Dendritic cell treated with granulocyte-macrophage colony-stimulating factor and Interleukin-4, amounts not matched to agents 40 ng/mL and 50 ng/mL, for 4 days (primary cell): Measurements from ENCODE around the gene NDUFB4.
"Not testable (repeated sequence)": the region's sequence is repeated elsewhere in the genome, so short reads cannot be mapped to it uniquely, and the experiment has no call there.

Experiments used
- H3K27ac Mint-ChIP-seq: one replicate; pipeline ENCODE4 v1.8.0; 2022; ENCODE audit warnings: mild to moderate bottlenecking, mixed read lengths
- H3K27me3 Mint-ChIP-seq: one replicate; pipeline ENCODE4 v1.8.0; 2022; ENCODE audit warnings: mild to moderate bottlenecking, mixed read lengths
- H3K36me3 Mint-ChIP-seq: one replicate; pipeline ENCODE4 v1.8.0; 2022; ENCODE audit warnings: low read depth, mixed read lengths
- H3K4me1 Mint-ChIP-seq: one replicate; pipeline ENCODE4 v1.8.0; 2022; ENCODE audit warnings: low read depth, mixed read lengths
- H3K4me3 Mint-ChIP-seq: one replicate; pipeline ENCODE4 v1.8.0; 2022; ENCODE audit warnings: mild to moderate bottlenecking, moderate library complexity, mixed read lengths
- H3K9me3 Mint-ChIP-seq: one replicate; pipeline ENCODE4 v1.8.0; 2022; ENCODE audit warnings: mixed read lengths
- intact Hi-C: fragments of 100-400 bp; cut with micrococcal nuclease; formaldehyde crosslinking; loops from one replicate; pipeline ENCODE4 v1.15.0; 2022

Gene NDUFB4

DNA sequence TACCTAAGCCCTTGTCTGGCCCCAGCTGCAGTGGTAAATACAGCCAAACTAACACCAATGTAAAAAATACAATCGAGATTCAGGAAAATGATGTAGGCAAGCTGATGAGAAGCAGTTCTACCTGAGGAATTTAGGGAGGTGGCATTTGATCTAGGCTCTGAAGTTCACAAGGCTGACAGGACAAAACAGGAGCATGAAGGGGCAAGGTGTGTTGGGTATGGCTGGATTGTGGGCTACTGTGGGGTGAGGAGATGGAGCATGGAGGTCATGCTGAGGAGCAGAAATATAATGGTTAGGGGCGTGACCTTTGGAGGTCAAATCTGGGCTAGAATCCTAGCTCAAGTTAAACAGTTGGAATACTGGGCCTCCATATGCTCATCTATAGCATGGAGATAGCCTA, 6.5 kb downstream of the NDUFB4 start:
- Mint-ChIP-seq H3K27ac (no peak overlapping the region), H3K9me3 (no peaks in the 10 kb centered on the region), H3K27me3 (no peaks in the 10 kb centered on the region), H3K4me1 (peaks cover 5% of the 10 kb centered on the region), H3K4me3 (no peak overlapping the region), H3K36me3 (no peaks in the 10 kb centered on the region)
- intact Hi-C loops, result no loop called here

- H3K27ac Mint-ChIP-seq, result no peak overlapping the region
- no peak overlapping the region for H3K4me3 Mint-ChIP-seq
- no peaks in the 10 kb centered on the region for H3K36me3 Mint-ChIP-seq
- H3K4me1 Mint-ChIP-seq, result peaks cover 5% of the 10 kb centered on the region
- intact Hi-C loops, result no loop called here
- no peaks in the 10 kb centered on the region for H3K9me3 Mint-ChIP-seq
- H3K27me3 Mint-ChIP-seq, result no peaks in the 10 kb centered on the region
Observed at GRCh38 chr3:120604382-120604781, 8.2 kb downstream of the NDUFB4 start.

DNA sequence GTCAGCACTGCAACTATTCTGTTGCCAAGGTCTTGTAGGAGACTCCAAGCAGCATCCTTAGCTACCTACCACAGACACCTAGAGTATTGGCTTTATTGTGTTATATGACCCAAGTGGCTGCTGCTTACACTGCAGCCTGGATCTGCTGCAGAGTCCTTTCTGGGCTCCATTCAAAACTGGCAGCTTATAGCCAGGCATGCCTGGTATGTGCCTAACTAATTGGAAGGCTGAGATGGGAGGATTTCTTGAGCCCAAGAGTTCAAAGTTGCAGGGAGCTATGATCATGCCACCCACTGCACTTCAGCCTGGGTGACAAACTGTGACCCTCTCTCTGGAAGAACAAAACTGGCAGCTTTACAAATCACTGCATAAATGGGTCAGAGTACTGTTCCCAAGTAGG, 8.6 kb downstream of the NDUFB4 start:
- Mint-ChIP-seq H3K4me1 (peaks cover 5% of the 10 kb centered on the region), H3K4me3 (no peak overlapping the region), H3K27ac (no peak overlapping the region), H3K9me3 (no peaks in the 10 kb centered on the region), H3K36me3 (no peaks in the 10 kb centered on the region), H3K27me3 (no peaks in the 10 kb centered on the region)
- intact Hi-C loops, result no loop called here

GRCh38 chr3:120608506-120608905, 12.4 kb downstream of the NDUFB4 start:
- Mint-ChIP-seq H3K27me3 (no peaks in the 10 kb centered on the region), H3K9me3 (no peaks in the 10 kb centered on the region), H3K4me3 (no peak overlapping the region), H3K27ac (no peak overlapping the region), H3K4me1 (no peaks in the 10 kb centered on the region), H3K36me3 (no peaks in the 10 kb centered on the region)
- intact Hi-C loops, result no loop called here

DNA sequence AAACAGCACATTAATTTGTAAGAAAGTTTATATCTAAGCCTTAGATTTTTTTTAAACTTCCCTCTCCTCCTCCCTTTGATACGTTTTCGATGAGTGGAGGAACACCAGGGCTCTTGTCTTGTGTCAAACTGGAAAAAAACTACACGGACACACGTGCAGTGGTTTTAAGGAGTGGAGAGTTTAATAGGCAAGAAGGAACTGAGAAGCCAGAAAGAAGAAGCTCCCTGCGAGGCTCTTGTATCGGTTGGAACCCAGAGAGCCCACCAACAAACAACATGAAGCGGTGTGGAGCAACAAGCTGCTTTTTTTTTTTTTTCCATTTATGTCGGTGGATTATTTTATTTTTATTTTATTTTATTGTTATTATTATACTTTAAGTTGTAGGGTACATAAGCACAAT, 18.6 kb downstream of the NDUFB4 start:
- Mint-ChIP-seq H3K4me1 (peaks cover 24% of the 10 kb centered on the region), H3K27me3 (no peaks in the 10 kb centered on the region), H3K9me3 (no peaks in the 10 kb centered on the region), H3K4me3 (no peak overlapping the region), H3K36me3 (no peaks in the 10 kb centered on the region), H3K27ac (peak overlapping the region; percentile 60)
- intact Hi-C loops, result no loop called here

GRCh38 chr3:120615847-120616609, 19.9 kb downstream of the NDUFB4 start:
- intact Hi-C loops, result no loop called here
- Mint-ChIP-seq H3K9me3 (no peaks in the 10 kb centered on the region), H3K4me3 (no peak overlapping the region), H3K27ac (peak overlapping the region; percentile 60), H3K27me3 (no peaks in the 10 kb centered on the region), H3K4me1 (peaks cover 24% of the 10 kb centered on the region), H3K36me3 (no peaks in the 10 kb centered on the region)

- H3K36me3 Mint-ChIP-seq, intact Hi-C loops, H3K27ac Mint-ChIP-seq, H3K4me3 Mint-ChIP-seq, H3K9me3 Mint-ChIP-seq, H3K27me3 Mint-ChIP-seq: not testable (repeated sequence)
- H3K4me1 Mint-ChIP-seq, result peaks cover 24% of the 10 kb centered on the region
Observed at GRCh38 chr3:120616745-120617144, 20.6 kb downstream of the NDUFB4 start.

GRCh38 chr3:120622457-120622856, 26.3 kb downstream of the NDUFB4 start:
- Mint-ChIP-seq H3K27me3 (no peaks in the 10 kb centered on the region), H3K4me1 (peaks cover 7% of the 10 kb centered on the region), H3K27ac (no peak overlapping the region), H3K36me3 (no peaks in the 10 kb centered on the region), H3K4me3 (no peak overlapping the region), H3K9me3 (peaks cover 24% of the 10 kb centered on the region)
- intact Hi-C loops, result no loop called here

GRCh38 chr3:120622870-120623726, 27.0 kb downstream of the NDUFB4 start:
- no peak overlapping the region for H3K27ac Mint-ChIP-seq
- H3K4me1 Mint-ChIP-seq, result peaks cover 7% of the 10 kb centered on the region
- intact Hi-C loops, result no loop called here
- no peaks in the 10 kb centered on the region for H3K36me3 Mint-ChIP-seq
- H3K27me3 Mint-ChIP-seq, result no peaks in the 10 kb centered on the region
- H3K9me3 Mint-ChIP-seq, result peaks cover 24% of the 10 kb centered on the region
- no peak overlapping the region for H3K4me3 Mint-ChIP-seq

DNA sequence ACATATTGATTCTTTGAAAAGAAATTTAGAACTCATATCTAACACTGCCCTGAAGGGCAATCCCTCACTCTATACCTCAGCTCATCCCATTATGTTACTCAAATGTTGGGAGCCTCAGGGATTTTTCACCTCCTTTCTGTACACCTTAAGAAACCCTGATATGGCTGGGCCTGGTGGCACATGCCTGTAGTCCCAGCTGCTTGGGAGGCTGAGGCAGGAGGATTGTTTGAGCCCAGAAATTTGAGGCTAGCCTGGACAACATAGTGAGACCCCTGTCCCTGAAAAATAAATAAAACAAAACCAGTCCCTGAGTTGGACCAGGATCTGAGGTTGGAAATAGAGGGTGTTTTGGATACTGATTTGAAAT, 27.6 kb downstream of the NDUFB4 start:
- Mint-ChIP-seq H3K4me3 (no peak overlapping the region), H3K27me3 (no peaks in the 10 kb centered on the region), H3K27ac (no peak overlapping the region), H3K9me3 (peaks cover 24% of the 10 kb centered on the region), H3K4me1 (peaks cover 7% of the 10 kb centered on the region), H3K36me3 (no peaks in the 10 kb centered on the region)
- intact Hi-C loops, result no loop called here

DNA sequence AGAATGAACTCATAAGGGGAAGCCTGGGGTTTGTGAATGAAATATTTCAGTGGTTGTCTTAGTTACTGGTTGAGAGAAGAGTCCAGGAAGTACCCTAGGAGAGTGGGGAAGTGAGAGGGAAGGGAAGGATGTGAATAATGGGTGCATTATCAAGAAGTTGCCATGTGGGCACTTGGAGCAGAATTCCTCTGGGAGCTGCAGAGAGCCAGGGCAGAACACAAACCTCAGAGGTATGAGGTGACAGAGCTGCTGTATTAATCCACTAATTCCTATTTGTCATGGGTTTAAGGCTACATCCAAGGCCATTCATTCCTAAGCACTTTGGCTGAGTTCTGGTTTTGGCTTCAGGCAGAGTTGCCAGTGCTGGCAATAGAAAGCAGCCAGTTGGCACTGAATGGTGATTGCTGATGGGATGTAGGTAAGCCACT, 29.0 kb downstream of the NDUFB4 start:
- Mint-ChIP-seq H3K4me1 (peaks cover 7% of the 10 kb centered on the region), H3K36me3 (no peaks in the 10 kb centered on the region), H3K9me3 (peaks cover 24% of the 10 kb centered on the region), H3K27ac (no peak overlapping the region), H3K4me3 (no peak overlapping the region), H3K27me3 (no peaks in the 10 kb centered on the region)
- intact Hi-C loops, result no loop called here

DNA sequence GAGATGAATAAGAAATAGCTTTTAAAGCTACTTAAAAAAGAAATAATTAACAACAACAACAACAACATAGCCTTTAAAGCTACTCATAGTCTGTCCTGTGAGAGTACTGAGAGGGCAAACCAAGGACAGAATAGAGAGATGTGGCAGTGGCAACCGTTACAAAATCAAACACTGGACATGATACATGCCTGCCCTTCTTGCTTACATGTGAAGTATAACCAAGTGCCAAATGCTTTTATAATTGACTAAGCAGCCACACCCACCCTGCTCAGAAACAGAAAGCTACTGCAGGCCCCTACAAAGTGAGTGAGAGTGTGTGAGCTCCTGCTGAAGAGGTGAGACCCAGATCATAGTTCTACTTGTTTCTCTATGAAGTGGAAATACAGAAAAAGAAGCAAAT, 38.4 kb downstream of the NDUFB4 start:
- no peak overlapping the region for H3K27ac Mint-ChIP-seq
- intact Hi-C loops, result no loop called here
- H3K4me1 Mint-ChIP-seq, result peaks cover 10% of the 10 kb centered on the region
- H3K27me3 Mint-ChIP-seq, result no peaks in the 10 kb centered on the region
- no peak overlapping the region for H3K4me3 Mint-ChIP-seq
- H3K9me3 Mint-ChIP-seq, result peaks cover 33% of the 10 kb centered on the region
- H3K36me3 Mint-ChIP-seq, result peaks cover 5% of the 10 kb centered on the region

GRCh38 chr3:120636795-120637401, 40.8 kb downstream of the NDUFB4 start:
- Mint-ChIP-seq H3K9me3 (peaks cover 29% of the 10 kb centered on the region), H3K4me3 (no peak overlapping the region), H3K36me3 (peaks cover 5% of the 10 kb centered on the region), H3K27ac (no peak overlapping the region), H3K27me3 (no peaks in the 10 kb centered on the region), H3K4me1 (peaks cover 30% of the 10 kb centered on the region)
- intact Hi-C loops, result no loop called here

GRCh38 chr3:120637851-120638559, 41.9 kb downstream of the NDUFB4 start:
- Mint-ChIP-seq H3K9me3 (peaks cover 29% of the 10 kb centered on the region), H3K4me1 (peaks cover 41% of the 10 kb centered on the region), H3K36me3 (peaks cover 5% of the 10 kb centered on the region), H3K27me3 (no peaks in the 10 kb centered on the region), H3K27ac (peak overlapping the region; percentile 68), H3K4me3 (no peak overlapping the region)
- intact Hi-C loops, result no loop called here
